Ammon's horn (tissue), 1 donor: ENCODE data around the gene LDLRAD3.

Source experiments
- DNase-seq: peaks from one replicate; pipeline ENCODE4 v3.0.0-alpha.2; 2016; ENCODE audit warnings: low spot score

The LDLRAD3 gene

GRCh38 chr11:35955636-35956035 is 11.8 kb downstream of the LDLRAD3 start:
- no peak for DNase-seq

- no peak for DNase-seq
Measured at GRCh38 chr11:35962369-35963138, 18.7 kb downstream of the LDLRAD3 start.

- DNase-seq: no peak
Measured at GRCh38 chr11:35963911-35964310, 20.0 kb downstream of the LDLRAD3 start.

GRCh38 chr11:35964841-35965240 is 21.0 kb downstream of the LDLRAD3 start:
- DNase-seq: no peak

GRCh38 chr11:35967042-35967441 is 23.2 kb downstream of the LDLRAD3 start:
- DNase-seq: no peak

GRCh38 chr11:35968386-35969088 is 24.7 kb downstream of the LDLRAD3 start:
- DNase-seq: no peak

- no peak for DNase-seq
Measured at GRCh38 chr11:35969089-35970042, 25.5 kb downstream of the LDLRAD3 start.

- DNase-seq: no peak
Measured at GRCh38 chr11:35970445-35970844, 26.6 kb downstream of the LDLRAD3 start.

- no peak for DNase-seq
Measured at GRCh38 chr11:35971841-35972422, 28.1 kb downstream of the LDLRAD3 start.

GRCh38 chr11:35974882-35975589 is 31.2 kb downstream of the LDLRAD3 start:
- no peak for DNase-seq

GRCh38 chr11:35976434-35976833 is 32.6 kb downstream of the LDLRAD3 start:
- DNase-seq: no peak

- DNase-seq: no peak
Measured at GRCh38 chr11:35978183-35978582, 34.3 kb downstream of the LDLRAD3 start.

GRCh38 chr11:35978891-35979290 is 35.0 kb downstream of the LDLRAD3 start:
- no peak for DNase-seq

- no peak for DNase-seq
Measured at GRCh38 chr11:35980686-35981390, 37.0 kb downstream of the LDLRAD3 start.

GRCh38 chr11:35981581-35981980 is 37.7 kb downstream of the LDLRAD3 start:
- peak; percentile 72 for DNase-seq

GRCh38 chr11:35982061-35982460 is 38.2 kb downstream of the LDLRAD3 start:
- DNase-seq: peak; percentile 33

- DNase-seq: no peak
Measured at GRCh38 chr11:35983981-35984380, 40.1 kb downstream of the LDLRAD3 start.

GRCh38 chr11:35986947-35987346 is 43.1 kb downstream of the LDLRAD3 start:
- no peak for DNase-seq

GRCh38 chr11:35990170-35990569 is 46.3 kb downstream of the LDLRAD3 start:
- DNase-seq: no peak

GRCh38 chr11:35990816-35991215 is 47.0 kb downstream of the LDLRAD3 start:
- no peak for DNase-seq

GRCh38 chr11:35992548-35992947 is 48.7 kb downstream of the LDLRAD3 start:
- DNase-seq: no peak
